Cardiac muscle cell (in vitro differentiated cells and primary cell): Measurements from ENCODE around the gene GIMAP8. TPM values are rescaled to one million over a fixed set of nuclear protein-coding genes. Genes with fewer than 3 reads are reported as not detected.

ENCODE experiments used
- DNase-seq, 2 donors: peaks; one replicate each; pipeline versions ENCODE4 v3.0.0 to v3.0.0-alpha.2; 2010 to 2017; ENCODE audit warnings: low read depth in 1 of 2, low spot score in 1 of 2
- H3K27ac ChIP-seq: fragments of 200-600 bp; sonication (generic); 2 replicates; pipeline ENCODE4 v1.5.1; 2016
- H3K27me3 ChIP-seq: fragments of 200-600 bp; sonication (generic); 2 replicates; pipeline ENCODE4 v1.6.0; 2016; ENCODE audit warnings: control low read depth
- H3K36me3 ChIP-seq: fragments of 200-600 bp; sonication (generic); 2 replicates; pipeline ENCODE4 v1.5.1; 2016; ENCODE audit warnings: control low read depth
- H3K4me1 ChIP-seq: fragments of 200-600 bp; sonication (generic); 2 replicates; pipeline ENCODE4 v1.8.1; 2017; ENCODE audit warnings: low read depth, mild to moderate bottlenecking, mixed run types
- H3K4me3 ChIP-seq: fragments of 200-600 bp; sonication (generic); 2 replicates; pipeline ENCODE4 v1.5.1; 2016; ENCODE audit warnings: mild to moderate bottlenecking
- H3K9me3 ChIP-seq: fragments of 200-600 bp; sonication (generic); 2 replicates; pipeline ENCODE4 v1.5.1; 2017; ENCODE audit warnings: low read depth, mild to moderate bottlenecking, control low read depth
- CTCF ChIP-seq: IDR thresholded peaks from 2 replicates; pipeline ENCODE4 v1.5.1; 2012; ENCODE audit warnings: low read depth, mild to moderate bottlenecking, low read length
- polyA plus RNA-seq: library from polyadenylated mRNA; unstranded; fragments of >200 nt; fragmentation: Nextera tagmentation; extraction: Ambion mirVana; gene quantifications from 2 replicates; pipeline ENCODE4 v1.2.1, GENCODE V29; 2016
- total RNA-seq: library from RNA; depleted of rRNA; stranded (reverse); fragments of >200 nt; gene quantifications from 2 replicates; pipeline ENCODE4 v1.2.3, GENCODE V29; 2016

GIMAP8 gene
- total and polyA plus RNA-seq, 2 experiments from 2014 or later: 0.24 TPM; not detected in 1

DNA sequence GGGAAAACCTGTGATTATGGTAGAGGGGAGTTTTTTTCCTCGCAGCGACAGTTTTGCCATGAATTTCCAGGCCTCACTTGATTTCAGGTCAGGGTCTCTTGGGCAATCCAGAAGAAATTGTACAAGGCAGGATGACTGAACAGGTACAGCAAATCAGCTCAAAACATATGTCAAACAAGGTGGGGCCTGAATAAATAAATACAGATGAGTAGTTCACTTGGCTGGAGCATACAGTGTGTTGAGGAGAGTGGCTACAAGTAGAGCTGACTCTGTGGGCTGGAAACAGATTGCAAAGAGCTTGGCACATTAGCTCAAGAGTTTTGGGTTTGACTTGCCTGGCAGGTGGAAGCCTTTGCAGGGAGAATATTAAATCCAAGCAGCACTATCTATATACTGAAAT lies 15.0 kb downstream of the GIMAP8 start:
- no peak overlapping the region for H3K27ac ChIP-seq
- H3K4me3 ChIP-seq: no peak overlapping the region
- peaks cover 4% of the 10 kb centered on the region for H3K27me3 ChIP-seq
- no peak for TF ChIP-seq CTCF
- no peaks in the 10 kb centered on the region for H3K4me1 ChIP-seq
- no peaks in the 10 kb centered on the region for H3K36me3 ChIP-seq
- H3K9me3 ChIP-seq: no peaks in the 10 kb centered on the region
- DNase-seq: no peak

DNA sequence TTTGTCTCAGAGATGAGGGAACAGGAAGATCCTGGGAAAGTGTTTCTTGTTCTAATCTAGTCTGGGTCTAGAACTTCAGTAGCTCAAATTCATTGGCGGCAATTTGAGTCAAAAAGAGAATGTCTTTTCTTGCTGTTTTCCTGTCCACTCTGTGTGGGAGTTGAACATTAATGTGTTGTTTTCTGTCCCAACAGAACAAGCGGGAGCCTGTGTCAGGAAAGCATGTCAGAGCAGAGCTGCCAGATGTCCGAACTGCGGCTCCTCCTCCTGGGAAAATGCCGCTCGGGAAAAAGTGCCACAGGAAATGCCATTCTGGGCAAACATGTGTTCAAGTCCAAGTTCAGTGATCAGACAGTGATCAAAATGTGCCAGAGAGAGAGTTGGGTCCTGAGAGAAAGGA lies 16.0 kb downstream of the GIMAP8 start:
- Histone ChIP-seq H3K4me3 (no peak overlapping the region), H3K27me3 (peaks cover 4% of the 10 kb centered on the region), H3K27ac (no peak overlapping the region), H3K4me1 (no peaks in the 10 kb centered on the region), H3K9me3 (no peaks in the 10 kb centered on the region), H3K36me3 (no peaks in the 10 kb centered on the region)
- no peak for DNase-seq
- no peak for TF ChIP-seq CTCF

- Histone ChIP-seq H3K4me3 (no peak overlapping the region), H3K9me3 (no peaks in the 10 kb centered on the region), H3K27ac (no peak overlapping the region), H3K27me3 (peaks cover 4% of the 10 kb centered on the region), H3K4me1 (no peaks in the 10 kb centered on the region), H3K36me3 (no peaks in the 10 kb centered on the region)
- no peak for TF ChIP-seq CTCF
- DNase-seq: no peak
Measured at GRCh38 chr7:150468241-150468640, 17.8 kb downstream of the GIMAP8 start.

DNA sequence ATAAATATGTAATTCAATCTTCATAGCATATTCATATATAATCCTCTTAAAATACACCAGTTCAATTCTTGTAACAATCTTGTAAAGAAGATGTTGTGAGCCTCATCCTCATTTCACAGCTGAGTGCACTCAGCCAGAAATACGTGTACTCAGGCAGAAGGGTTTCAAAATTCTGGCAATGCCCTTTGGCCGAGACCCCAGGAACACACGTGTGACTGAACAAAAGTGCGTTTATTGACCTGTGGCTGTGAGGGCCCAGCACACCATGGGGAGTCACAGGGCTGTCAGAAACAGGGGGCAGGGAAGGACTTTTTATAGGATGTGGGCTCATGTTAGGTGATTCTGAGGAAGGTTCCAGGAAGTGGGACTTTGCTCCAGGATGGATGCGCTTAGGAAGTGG lies 21.5 kb downstream of the GIMAP8 start:
- no peak for DNase-seq
- H3K9me3 ChIP-seq: no peaks in the 10 kb centered on the region
- no peak overlapping the region for H3K27ac ChIP-seq
- H3K4me3 ChIP-seq: no peak overlapping the region
- peaks cover 4% of the 10 kb centered on the region for H3K27me3 ChIP-seq
- H3K4me1 ChIP-seq: no peaks in the 10 kb centered on the region
- no peaks in the 10 kb centered on the region for H3K36me3 ChIP-seq
- no peak for TF ChIP-seq CTCF

GRCh38 chr7:150473902-150474301 lies 23.5 kb downstream of the GIMAP8 start:
- no peak for DNase-seq
- Histone ChIP-seq H3K27ac (no peak overlapping the region), H3K36me3 (no peaks in the 10 kb centered on the region), H3K9me3 (no peaks in the 10 kb centered on the region), H3K27me3 (no peaks in the 10 kb centered on the region), H3K4me1 (no peaks in the 10 kb centered on the region), H3K4me3 (no peak overlapping the region)
- no peak for TF ChIP-seq CTCF

DNA sequence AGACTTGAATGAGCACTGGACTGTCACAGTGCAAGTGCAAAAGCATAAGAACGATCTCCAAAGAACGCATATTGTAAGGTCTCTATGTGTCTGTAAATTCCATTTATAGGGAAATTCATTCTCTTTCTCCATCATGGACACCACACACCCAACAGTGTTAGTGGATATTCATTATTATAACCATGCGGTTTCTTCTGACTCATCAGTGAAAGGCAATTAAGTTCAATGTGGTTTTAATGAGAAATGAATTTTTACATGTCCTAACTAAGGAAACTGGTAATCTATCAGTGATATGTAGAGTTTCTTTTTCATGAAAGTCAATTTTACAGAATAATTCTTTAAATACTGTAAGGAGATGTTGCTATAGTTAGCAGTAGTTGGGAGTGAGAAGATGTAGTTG lies 25.9 kb downstream of the GIMAP8 start:
- Histone ChIP-seq H3K4me1 (no peaks in the 10 kb centered on the region), H3K27ac (no peak overlapping the region), H3K27me3 (no peaks in the 10 kb centered on the region), H3K9me3 (no peaks in the 10 kb centered on the region), H3K4me3 (no peak overlapping the region), H3K36me3 (no peaks in the 10 kb centered on the region)
- no peak for DNase-seq
- no peak for TF ChIP-seq CTCF
